HG03103 (cell line): ENCODE data around the gene GPHA2.
"Not testable (repeated sequence)": the region's sequence is repeated elsewhere in the genome, so short reads cannot be mapped to it uniquely, and the experiment has no call there.

Source experiments
- ATAC-seq: cut with Tn5 transposase; IDR thresholded peaks from one replicate; pipeline ENCODE4 v1.9.1; 2021; ENCODE audit warnings: low read depth; ENCODE audit not compliant: unreplicated experiment

GPHA2 gene, protein sequence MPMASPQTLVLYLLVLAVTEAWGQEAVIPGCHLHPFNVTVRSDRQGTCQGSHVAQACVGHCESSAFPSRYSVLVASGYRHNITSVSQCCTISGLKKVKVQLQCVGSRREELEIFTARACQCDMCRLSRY

DNA sequence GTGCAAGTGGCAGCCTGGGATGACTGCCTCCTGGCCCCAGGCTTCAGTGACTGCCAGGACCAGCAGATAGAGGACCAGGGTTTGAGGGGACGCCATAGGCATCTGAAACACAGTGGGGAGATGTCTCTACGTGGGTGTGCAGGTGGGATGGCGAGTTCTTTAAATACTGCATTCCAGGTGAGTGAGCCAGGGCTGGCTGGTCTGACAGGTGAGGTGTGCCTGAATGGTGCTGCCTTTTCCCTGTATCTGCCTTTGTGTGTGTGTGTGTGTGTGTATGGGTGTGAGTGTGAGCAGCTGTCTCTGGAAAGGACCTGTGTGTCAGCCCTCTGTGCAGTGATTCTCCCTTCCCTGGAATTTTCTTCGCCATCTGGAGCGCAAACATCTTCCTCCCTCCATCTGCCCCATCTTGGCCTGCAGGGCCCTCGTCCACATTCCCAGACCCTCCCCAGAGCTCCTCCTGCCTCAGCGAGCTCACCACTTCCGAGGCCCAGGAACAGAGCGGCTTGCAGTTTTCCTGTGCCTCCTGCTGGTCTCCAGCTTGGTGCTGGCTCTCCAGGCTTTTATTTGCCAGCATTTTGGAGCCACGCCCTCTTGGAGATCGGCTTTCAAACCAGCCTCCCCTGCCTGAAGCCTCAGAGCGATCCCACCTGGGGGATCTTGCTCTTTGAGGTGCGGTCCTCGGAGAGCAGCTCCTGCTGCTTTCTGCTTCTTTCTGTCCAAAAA lies at the start of gene GPHA2:
GPHA2 (minus strand) TSS at position 535 of the 723 bp plus-strand sequence; CDS start at position 102, 433 bp downstream.
- ATAC-seq, result no peak

DNA sequence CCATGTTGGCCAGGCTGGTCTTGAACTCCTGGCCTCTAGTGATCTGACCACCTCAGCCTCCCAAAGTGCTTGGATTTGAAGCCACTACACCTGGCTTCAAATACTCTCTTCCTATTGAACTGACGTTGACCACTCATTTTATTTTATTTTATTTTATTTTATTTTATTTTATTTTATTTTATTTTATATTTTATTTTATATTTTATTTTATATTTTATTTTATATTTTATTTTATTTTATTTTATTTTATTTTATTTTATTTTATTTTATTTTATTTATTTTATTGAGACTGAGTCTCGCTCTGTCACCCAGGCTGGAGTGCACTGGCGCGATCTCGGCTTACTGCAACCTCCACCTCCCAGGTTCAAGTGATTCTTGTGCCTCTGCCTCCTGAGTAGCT lies 47.6 kb upstream of the GPHA2 start:
- not testable (repeated sequence) for ATAC-seq

DNA sequence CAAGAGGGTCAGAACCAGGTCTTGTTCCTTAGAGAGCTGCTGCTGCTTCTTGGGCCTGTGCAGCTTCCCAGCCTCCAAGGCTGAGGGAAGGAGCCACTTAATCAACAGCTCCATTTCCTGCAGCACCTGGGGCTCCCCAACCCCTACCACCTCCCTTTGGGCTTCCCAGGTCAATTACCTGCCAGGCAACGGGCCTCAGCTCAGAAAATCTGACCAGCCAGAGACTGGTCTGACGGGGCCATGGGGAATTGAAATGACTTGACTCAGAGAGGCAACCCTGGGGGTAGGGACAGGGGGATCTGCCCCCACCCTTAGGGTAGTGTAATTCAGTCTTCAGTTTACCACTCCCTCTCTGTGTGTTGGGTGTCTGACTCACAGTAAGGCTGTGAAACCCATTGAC lies 41.0 kb upstream of the GPHA2 start:
- ATAC-seq, result no peak

DNA sequence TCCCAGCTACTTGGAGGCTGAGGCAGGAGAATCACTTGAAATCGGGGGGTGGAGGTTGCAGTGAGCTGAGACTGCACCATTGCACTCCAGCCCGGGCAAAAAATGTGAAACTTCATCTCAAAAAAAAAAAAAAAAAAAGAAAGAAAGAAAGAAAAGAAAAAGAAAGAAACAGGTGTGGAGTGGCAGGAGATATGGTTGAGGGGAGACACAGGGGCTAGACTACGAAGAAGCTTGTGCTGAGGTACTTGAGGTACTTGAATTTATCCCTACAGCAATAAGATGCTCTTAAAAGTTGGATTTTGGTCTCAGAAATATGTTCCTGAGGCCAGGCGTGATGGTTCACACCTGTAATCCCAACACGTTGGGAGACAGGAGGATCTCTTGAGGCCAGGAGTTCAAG lies 38.4 kb upstream of the GPHA2 start:
- no peak for ATAC-seq

DNA sequence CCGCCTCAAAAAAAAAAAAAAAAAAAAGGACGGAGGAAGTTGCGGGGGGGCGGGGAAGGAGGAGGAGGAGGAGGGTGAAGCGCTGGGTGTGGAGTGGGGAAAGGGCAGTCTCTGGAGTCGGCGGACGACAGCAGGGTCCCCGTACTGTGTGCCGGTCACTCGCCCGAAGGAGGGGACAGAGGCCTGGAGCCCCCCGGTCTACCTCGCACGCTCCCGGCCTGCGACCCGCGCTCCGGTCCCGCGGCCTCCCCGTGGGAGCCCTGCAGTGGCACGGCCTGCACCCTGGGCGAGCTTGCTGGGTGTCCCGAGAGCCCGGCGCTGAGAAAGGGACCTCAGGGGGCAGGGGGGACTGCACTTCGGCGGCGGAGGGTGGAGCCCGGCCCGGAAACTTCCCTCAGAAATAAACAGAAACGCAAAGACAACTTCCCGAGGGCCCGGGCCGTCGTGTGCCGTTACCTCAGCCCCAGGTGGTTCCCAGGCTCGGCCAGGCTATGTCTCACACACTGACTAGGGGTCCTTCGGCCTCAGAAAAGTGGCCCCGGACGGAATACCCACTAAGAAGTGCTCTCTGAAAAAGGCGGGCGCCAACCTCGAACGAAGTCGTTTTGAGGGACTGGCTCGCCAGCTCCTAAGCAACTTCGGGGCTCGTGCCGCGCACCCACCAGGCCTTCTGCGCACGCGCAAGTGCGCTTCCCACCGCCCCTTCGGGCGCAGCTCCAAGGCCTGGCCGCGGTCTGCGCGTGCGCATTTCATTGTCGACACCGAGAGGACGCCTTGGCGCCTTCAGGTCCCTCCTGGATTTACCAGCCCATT lies 35.9 kb upstream of the GPHA2 start, which contains the start of gene MAJIN:
MAJIN (minus strand) TSS at position 688 of the 813 bp plus-strand sequence. CDS start 12,703 bp downstream, outside the sequence.
- no peak for ATAC-seq

DNA sequence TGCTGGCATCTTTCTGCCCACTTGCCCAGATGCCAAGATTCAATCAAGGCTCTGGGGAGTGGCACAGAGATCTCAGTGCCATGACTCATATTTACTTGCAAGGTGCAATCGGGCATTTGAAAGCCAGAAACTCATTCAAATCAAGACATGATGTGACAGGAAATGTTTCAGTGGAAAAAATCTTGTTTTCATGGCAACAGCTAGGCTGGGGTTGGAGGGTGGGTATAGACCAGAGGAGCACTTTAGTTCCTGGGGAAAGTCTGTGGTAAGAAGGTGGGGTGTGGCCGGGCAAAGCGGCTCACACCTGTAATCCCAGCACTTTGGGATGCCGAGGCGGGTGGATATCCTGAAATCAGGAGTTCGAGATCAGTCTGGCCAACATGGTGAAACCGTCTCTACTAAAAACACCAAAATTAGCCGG lies 35.0 kb upstream of the GPHA2 start:
- no peak for ATAC-seq

DNA sequence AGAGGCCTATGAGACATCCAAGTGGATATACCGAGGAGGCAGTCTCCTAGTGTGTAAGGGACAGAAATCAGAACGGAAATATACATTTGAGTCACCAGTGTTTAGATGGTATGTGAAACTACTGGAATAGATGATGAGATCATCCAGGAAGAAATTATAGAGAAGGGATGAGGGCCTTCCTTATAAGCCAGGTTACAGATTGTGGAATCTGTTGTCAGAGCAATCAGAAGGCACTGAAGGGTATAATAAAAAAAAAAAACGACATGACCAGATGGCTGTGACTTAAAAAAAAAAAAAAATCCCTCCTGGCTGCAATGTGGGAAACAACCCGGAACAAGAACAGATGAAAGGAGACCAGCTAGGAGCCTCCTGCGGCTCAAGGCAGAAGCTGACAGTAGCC lies 33.5 kb upstream of the GPHA2 start:
- no peak for ATAC-seq

DNA sequence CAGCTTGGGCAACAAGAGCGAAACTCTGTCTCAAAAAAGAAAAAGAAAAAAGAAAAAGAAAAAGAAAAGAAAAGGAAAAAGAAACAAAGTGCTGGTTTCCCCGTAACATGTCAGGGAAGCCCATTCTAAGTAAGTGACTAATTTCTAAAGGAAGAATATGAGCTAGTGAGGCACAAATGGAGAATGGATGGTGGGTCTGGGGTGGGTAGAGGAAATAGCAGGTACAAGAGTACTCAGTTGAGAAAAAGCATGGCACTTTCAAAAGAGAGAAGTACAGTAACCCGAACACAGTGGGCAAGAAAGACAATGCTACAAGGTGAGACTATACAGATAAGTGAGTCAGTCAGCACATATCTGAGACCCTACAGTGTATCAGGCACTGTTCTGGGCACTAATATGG lies 31.7 kb upstream of the GPHA2 start:
- no peak for ATAC-seq

DNA sequence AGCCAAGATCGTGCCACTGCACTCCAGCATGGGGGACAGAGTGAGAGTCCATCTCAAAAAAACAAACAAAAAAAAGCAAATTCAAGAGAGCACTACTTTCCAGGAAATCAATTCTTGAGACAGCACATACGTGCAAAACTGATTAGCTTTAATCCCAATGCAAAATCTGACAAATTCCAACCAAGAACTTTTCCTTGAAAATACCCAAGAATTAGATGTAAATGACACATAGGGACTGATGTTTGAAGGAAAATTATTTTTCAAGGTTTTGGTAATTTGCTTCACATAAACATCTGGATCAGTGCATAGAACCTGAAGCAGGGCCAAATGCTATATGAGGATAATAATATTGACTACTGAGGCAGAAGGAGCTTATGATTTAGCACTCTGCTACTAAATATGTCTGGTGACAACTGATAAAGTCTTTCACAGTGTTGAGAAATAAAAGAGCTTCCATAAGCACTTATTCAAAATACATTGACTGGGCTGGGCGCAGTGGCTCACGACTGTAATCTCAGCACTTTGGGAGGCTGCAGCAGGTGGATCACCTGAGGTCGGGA lies 27.5 kb upstream of the GPHA2 start:
- no peak for ATAC-seq

DNA sequence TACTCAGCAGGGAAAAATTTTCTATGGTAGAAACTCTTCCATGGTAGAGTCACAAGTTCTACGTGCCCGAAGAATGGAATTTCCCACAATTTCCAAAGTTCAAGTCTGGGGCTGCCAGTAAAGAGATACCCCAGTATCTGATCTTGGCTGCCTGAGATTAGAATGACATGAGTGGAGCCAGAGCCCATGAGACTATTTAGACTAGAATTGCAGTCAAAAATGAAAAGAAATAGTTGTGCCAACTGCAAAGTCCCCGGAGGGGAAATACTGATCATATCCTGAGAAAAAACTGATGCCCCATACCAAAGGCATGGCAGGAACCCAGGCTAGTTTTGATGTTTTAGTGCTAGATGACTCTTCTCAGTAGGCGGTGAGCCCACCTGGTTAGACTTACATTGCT lies 25.0 kb upstream of the GPHA2 start:
- no peak for ATAC-seq

DNA sequence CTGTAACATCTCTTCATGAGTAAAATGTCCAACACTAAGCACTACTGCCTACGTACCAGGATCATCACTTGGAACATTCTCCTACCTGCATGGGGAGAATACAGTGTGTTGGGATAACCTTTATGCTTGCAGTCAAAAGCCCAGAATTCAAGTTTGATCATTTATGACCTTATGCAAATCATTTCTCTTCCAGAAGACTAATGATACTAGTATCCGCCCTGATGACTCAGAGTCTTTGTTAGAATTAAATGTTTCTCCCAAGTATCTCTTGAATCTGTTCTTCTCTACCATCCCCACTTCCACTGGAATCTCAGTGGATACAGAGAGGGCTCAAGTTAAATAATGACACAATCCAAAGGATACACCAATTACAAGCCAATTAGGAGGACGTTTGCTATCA lies 23.8 kb upstream of the GPHA2 start:
- no peak for ATAC-seq

DNA sequence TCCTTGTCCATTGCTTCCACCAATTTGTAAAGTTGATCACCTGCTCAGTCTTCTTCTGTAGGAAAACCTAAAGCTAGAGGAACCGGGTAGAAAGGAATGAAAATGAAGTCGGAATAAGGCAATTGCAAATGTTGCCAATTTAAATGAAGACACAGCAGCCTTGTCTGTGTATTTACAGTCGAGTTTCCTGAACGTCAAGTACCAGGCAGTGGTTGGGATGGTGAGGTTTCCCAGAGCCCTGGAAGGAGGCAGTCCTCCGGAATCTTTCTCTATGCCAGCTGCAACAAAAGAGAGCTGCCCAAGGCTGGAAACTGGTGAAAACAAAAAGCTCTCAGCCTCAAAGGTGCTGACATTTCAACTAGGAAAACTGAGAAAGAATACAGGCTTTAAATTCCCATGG lies 18.5 kb upstream of the GPHA2 start:
- no peak for ATAC-seq

DNA sequence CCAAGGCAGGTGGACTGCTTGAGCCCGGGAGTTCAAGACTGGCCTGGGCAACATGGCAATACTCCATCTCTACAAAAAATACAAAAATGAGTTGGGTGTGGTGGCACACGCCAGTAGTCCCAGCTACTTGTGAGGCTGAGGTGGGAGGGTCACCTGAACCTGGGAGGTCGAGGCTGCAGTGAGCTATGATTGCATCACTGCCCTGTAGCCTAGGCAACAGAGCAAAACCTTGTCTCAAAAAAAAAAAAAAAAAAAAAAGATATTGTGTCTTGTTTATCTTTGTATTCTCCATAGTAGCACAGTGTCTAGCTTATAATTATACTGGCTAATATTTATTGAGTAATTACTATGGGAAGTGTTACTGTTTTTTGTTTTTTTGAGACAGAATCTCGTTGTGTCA lies 15.8 kb upstream of the GPHA2 start:
- ATAC-seq, result no peak

DNA sequence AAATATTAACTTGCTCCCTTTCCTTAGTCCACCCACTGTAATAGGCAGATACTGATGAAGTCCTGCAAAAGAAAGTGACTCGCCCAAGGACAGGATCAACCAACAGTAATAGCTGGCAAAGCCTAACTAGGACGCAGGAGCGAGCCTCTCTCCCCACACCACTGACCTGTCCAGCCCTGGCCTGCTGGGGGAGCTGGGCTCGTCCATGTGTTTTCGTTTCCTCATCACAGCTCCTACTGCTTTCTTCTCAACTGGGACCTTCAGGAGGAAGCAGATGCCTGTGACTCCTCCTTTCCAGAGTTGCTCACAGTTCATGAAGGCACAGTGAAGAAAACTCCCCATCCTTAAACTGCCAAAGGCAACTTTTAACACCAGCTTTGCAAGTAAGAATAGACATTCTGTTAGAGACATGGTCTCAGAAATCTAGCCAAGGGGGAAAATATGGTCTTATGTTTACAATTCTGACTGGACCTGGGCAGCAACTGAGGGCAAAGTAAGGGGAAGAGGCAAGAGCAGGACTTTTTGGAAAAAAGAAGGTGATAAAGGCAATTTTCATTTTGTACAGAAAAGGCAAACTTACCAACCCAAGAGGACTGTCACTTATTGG lies 11.6 kb upstream of the GPHA2 start:
- ATAC-seq, result no peak

DNA sequence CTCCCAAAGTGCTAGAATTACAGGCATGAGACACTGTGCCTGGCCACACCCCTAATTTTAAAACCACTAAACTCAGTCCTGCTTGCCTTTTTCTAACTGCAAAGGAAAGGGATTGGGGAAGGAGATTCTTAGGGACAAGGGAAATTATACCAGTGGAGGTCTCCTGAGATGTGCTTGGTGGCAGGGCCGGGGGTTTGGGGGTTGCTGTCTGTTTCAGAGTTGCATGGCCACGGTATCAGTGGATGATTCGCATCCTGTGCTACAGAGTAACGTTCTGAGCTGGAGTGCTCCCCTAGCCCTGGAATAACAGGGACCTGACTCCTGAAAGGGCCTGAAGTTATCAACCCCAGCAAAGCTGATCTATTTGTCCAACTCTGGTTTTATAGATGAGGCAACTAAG lies 846 bp upstream of the GPHA2 start:
- no peak for ATAC-seq

DNA sequence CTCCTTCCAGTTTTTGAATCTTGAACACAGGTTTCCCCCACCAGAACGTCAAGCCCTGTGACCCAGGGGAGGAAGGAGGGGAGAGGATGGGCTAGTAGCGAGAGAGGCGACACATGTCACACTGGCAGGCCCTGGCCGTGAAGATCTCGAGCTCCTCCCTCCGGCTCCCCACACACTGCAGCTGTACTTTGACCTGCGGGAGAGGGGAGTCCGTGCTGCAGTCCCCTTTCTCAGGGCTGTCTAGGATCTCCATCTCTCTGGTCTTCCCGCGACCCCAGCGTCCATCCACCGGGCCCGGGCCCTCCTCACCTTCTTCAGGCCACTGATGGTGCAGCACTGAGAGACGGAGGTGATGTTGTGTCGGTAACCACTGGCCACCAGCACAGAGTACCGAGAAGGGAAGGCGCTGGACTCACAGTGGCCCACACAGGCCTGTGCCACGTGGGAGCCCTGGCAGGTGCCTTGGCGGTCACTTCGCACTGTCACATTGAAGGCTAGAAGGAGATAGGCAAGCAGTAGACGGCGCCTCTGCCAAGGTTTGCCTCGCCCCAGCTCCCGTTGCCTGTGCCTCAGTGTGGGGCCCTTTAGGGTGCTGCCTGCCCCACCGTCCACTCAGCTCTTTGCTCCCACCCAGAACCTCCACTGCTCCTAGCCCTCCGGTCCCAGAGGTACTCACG lies 873 bp downstream of the GPHA2 start:
- ATAC-seq, result no peak

DNA sequence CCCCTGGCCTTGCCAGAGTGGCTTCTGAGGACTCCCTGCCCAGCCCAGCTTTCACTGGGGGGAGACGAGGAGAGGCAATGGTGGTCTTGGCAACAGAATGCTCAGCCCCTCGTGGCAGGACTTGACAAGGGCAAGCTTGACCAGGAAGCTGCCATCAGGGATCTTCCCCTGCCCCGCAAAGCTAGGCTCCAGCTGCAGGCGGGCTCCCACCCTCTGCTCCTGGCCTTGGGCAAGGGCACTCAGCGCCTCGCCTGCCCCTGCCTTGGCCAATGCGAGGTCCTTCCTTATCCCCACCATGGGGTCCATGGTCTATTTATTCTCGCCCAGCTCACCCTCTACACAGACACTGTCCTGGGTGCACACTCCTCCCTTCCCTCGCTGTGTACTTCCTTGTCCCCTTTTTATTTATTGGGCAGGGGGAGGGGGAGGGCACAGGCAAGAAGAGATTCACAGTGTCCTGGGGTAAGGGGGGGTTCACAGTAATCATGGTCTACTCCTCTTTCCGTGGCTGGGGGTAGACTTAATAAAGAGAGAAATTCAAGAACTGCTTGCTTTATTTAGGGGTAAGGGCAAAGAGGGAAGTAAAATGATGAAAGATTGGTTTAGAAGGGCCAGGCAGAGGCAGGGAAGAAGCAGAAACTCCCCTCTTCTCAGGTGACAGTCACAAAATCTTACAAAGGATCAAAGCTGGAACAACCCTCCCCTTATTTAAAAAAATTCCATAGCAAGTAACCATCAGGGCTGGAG lies 1.6 kb downstream of the GPHA2 start:
- no peak for ATAC-seq

DNA sequence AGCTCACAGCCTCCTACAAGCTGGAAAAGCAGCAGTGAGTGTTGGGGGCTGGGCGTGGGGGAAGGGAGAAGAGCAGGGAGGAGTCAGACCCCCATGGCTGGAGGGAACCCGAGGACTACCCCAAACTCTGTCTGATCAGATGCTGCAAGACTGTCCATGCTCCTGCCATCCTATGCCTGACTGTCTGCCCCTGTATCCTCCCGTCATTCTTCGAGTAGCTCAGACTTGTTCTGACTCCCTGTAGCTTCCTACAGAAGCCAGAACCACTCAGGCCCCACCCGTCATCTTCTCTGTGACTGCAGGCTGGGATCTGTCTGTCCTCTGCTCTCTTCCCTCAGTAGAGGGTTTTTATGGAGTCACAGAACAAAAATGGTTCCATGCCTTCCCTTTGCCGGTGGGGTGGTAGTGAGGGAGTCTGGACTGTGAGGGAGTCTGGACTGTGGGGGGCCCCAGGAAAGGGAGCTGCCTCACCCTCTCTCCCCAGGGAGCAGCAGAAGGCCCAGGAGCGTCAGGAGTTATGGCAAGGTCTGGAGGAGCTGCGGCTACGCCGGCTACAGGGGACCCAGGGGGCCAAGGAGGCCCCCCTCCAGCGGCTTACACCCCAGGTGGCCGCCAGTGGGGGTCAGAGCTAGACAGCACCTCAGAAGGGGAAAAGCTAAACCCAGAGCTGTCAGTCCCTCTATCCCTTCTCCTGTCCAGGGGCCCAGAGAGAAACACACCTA lies 2.3 kb downstream of the GPHA2 start:
- no peak for ATAC-seq

DNA sequence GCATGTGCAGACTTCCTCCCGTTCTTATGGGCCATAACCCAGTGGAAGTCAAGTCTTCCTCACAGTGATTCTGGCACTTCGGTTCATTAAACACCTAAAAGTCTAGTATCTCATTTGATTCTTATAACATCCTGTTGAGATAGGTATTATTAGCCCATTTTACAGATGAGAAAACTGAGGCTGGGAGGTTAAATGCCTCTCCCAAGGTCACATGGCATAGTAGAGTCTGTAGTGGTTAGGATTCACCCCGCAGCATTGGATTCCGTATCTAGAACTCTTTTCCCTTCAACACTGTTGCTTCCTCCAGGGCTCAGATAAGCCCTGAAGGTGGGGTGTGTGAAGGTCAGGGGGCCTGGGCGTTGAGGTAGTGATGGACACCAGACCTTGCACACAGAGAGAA lies 3.4 kb downstream of the GPHA2 start:
- ATAC-seq, result no peak
